ENCODE measurements around the gene ZNF518A.

DNA sequence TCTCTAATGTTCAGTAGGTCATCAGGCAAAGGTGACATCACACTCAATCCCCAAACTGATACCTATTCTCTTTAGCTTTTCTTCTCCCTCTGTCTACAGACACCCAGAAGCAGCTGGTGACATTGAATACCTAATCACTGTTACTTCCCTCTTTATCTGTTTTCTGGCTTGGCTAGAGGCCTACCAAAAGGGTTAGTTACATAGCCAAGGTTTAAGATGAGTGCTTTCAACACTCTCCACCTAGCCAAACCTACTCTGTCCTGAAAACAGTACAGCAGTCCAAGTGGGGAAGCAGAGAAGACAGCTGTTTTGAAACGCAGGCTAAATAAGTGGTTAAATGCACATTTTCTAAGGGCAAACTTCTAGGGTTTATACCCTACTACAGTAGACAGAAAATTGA is 47.3 kb upstream of the ZNF518A start:
- TF ChIP-seq, protein P1, sequence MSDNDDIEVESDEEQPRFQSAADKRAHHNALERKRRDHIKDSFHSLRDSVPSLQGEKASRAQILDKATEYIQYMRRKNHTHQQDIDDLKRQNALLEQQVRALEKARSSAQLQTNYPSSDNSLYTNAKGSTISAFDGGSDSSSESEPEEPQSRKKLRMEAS (IDR thresholded peaks at IDR 0.05), result no peak
- TF ChIP-seq ASH2L (IDR thresholded peaks at IDR 0.05; ENCODE audit: low read length) (no peak), EZH2 (IDR thresholded peaks at IDR 0.05; ENCODE audit: low read depth, low read length, severe bottlenecking) (no peak), KDM1A (IDR thresholded peaks at IDR 0.05; ENCODE audit: borderline replicate concordance, low read length) (no peak), JUND (IDR thresholded peaks at IDR 0.05; ENCODE audit: low read length) (no peak), BRCA1 (IDR thresholded peaks at IDR 0.05; ENCODE audit: low read depth, low read length) (no peak), POLR2AphosphoS5 (IDR thresholded peaks at IDR 0.05; ENCODE audit: low read depth, low read length) (no peak), FOSL1 (IDR thresholded peaks at IDR 0.05; ENCODE audit: insufficient read depth, low read depth, low read length) (no peak), RAD21 (IDR thresholded peaks at IDR 0.05 in 1 of 2, conservative IDR thresholded peaks at IDR 0.05 in 1 of 2; ENCODE audit: low read depth in 2 of 2, low read length in 2 of 2) (no peak)
- TF ChIP-seq, protein P2, sequence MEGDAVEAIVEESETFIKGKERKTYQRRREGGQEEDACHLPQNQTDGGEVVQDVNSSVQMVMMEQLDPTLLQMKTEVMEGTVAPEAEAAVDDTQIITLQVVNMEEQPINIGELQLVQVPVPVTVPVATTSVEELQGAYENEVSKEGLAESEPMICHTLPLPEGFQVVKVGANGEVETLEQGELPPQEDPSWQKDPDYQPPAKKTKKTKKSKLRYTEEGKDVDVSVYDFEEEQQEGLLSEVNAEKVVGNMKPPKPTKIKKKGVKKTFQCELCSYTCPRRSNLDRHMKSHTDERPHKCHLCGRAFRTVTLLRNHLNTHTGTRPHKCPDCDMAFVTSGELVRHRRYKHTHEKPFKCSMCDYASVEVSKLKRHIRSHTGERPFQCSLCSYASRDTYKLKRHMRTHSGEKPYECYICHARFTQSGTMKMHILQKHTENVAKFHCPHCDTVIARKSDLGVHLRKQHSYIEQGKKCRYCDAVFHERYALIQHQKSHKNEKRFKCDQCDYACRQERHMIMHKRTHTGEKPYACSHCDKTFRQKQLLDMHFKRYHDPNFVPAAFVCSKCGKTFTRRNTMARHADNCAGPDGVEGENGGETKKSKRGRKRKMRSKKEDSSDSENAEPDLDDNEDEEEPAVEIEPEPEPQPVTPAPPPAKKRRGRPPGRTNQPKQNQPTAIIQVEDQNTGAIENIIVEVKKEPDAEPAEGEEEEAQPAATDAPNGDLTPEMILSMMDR (IDR thresholded peaks at IDR 0.05; ENCODE audit: control extremely low read depth in 1 of 3, insufficient read depth in 1 of 3, low read depth in 1 of 3, low read length in 3 of 3), result no peak

Data from H1 (cell line).